Measurements from ENCODE around the gene SLC9A8.

GRCh38 chr20:49867453-49868215 lies 55.0 kb downstream of the SLC9A8 start:
- TF ChIP-seq CTCF (IDR thresholded peaks at IDR 0.05; ENCODE audit: extremely low read depth in 1 of 2, insufficient read depth in 1 of 2, low read depth in 1 of 2, low read length in 2 of 2) (no peak), POLR2A (IDR thresholded peaks at IDR 0.05; ENCODE audit: low read depth, low read length) (no peak), POLR2AphosphoS5 (IDR thresholded peaks at IDR 0.05; ENCODE audit: insufficient read depth, low read depth, low read length) (no peak), EZH2 (IDR thresholded peaks at IDR 0.05; ENCODE audit: borderline replicate concordance, low read depth, low read length, severe bottlenecking) (no peak), JUN (IDR thresholded peaks at IDR 0.05; ENCODE audit: borderline replicate concordance, insufficient read depth, insufficient read length, low read depth) (no peak)

Data from endothelial cell of umbilical vein (primary cell).